Epithelial cell of proximal tubule (primary cell): ENCODE data around the gene SREK1IP1. TPM values are rescaled to one million over a fixed set of nuclear protein-coding genes. Genes with fewer than 3 reads are reported as not detected.

Experiments used
- DNase-seq: peaks from one replicate; pipeline ENCODE4 v3.0.0-alpha.2; 2011; ENCODE audit warnings: low read depth
- H3K4me3 ChIP-seq: 2 replicates; pipeline ENCODE4 v1.5.1; 2011; ENCODE audit warnings: low read depth, mild to moderate bottlenecking, low read length
- CTCF ChIP-seq: conservative IDR thresholded peaks from 2 replicates; pipeline ENCODE4 v1.5.1; 2012; ENCODE audit warnings: low read depth, mild to moderate bottlenecking, low read length
- total RNA-seq: library from RNA; depleted of rRNA; stranded (reverse); fragments of >200 nt; gene quantifications from 2 replicates; pipeline ENCODE4 v1.2.3, GENCODE V29; 2015

The SREK1IP1 gene
- total RNA-seq, 1 donor from 2014 or later = 6.2 TPM

- no peak for DNase-seq
- no peak for TF ChIP-seq CTCF
These were observed 17.9 kb upstream of the SREK1IP1 start for GRCh38 chr5:64786372-64786771.

GRCh38 chr5:64784451-64785025, 16.0 kb upstream of the SREK1IP1 start:
- DNase-seq = peak; percentile 22
- no peak overlapping the region for H3K4me3 ChIP-seq
- TF ChIP-seq CTCF = peak; percentile 91

More at GRCh38 chr5:64786372-64786771, 17.9 kb upstream of the SREK1IP1 start:
- no peak overlapping the region for H3K4me3 ChIP-seq

- DNase-seq = no peak
- H3K4me3 ChIP-seq = no peak overlapping the region
- no peak for TF ChIP-seq CTCF
These were observed 6.8 kb upstream of the SREK1IP1 start for GRCh38 chr5:64775291-64775690.

- no peak for TF ChIP-seq CTCF
- DNase-seq = no peak
- H3K4me3 ChIP-seq = no peak overlapping the region
These were observed 5.0 kb upstream of the SREK1IP1 start for GRCh38 chr5:64773533-64773932.

GRCh38 chr5:64771736-64772135, 3.2 kb upstream of the SREK1IP1 start:
- no peak for DNase-seq
- no peak for TF ChIP-seq CTCF
- no peak overlapping the region for H3K4me3 ChIP-seq

GRCh38 chr5:64769855-64770254, 1.4 kb upstream of the SREK1IP1 start:
- no peak for DNase-seq
- peak overlapping the region; percentile 75 for H3K4me3 ChIP-seq
- no peak for TF ChIP-seq CTCF

- no peak for DNase-seq
- H3K4me3 ChIP-seq = peak overlapping the region; percentile 75
- no peak for TF ChIP-seq CTCF
These were observed 533 bp downstream of the SREK1IP1 start for GRCh38 chr5:64767959-64768357.
